Mesenchymal stem cell (in vitro differentiated cells and primary cell): ENCODE data around the gene ADAMTS7.
A peak's percentile ranks its signal among the peaks of the same experiment; 100 is the strongest.

Source experiments
- DNase-seq: peaks from one replicate; pipeline ENCODE4 v3.0.0-alpha.2; 2013
- H2AFZ ChIP-seq: one replicate; pipeline ENCODE4 v1.6.1; 2013; ENCODE audit warnings: low read depth, mild to moderate bottlenecking, control low read depth, inconsistent platforms, low read length, moderate library complexity
- H2AK5ac ChIP-seq: 2 replicates; pipeline ENCODE4 v1.6.1; 2013; ENCODE audit warnings: low read length, moderate library complexity, mild to moderate bottlenecking, inconsistent platforms; ENCODE audit not compliant: severe bottlenecking
- H2BK120ac ChIP-seq: one replicate; pipeline ENCODE4 v1.6.1; 2013; ENCODE audit warnings: low read depth, mild to moderate bottlenecking, inconsistent platforms, low read length, moderate library complexity
- H2BK12ac ChIP-seq, 2 experiments: one replicate each; pipeline ENCODE4 v1.6.1; 2013; ENCODE audit warnings: inconsistent platforms in 2 of 2, low read length in 2 of 2, mild to moderate bottlenecking in 2 of 2, moderate library complexity in 2 of 2, control low read depth in 1 of 2
- H2BK15ac ChIP-seq: one replicate; pipeline ENCODE4 v1.6.1; 2013; ENCODE audit warnings: mild to moderate bottlenecking, low read depth, inconsistent platforms; ENCODE audit not compliant: poor library complexity, severe bottlenecking
- H2BK5ac ChIP-seq: 2 replicates; pipeline ENCODE4 v1.6.1; 2013; ENCODE audit warnings: low read depth, mild to moderate bottlenecking, low read length, control low read depth, inconsistent platforms; ENCODE audit not compliant: poor library complexity, severe bottlenecking
- H3K14ac ChIP-seq, 2 experiments: one replicate each; pipeline ENCODE4 v1.6.1; 2013; ENCODE audit warnings: inconsistent platforms in 2 of 2, low read length in 2 of 2, control low read depth in 1 of 2, mild to moderate bottlenecking in 1 of 2, moderate library complexity in 1 of 2
- H3K18ac ChIP-seq, 2 experiments: one replicate each; pipeline ENCODE4 v1.6.1; 2013; ENCODE audit warnings: inconsistent platforms in 2 of 2, low read length in 2 of 2, control low read depth in 1 of 2, low read depth in 1 of 2, mild to moderate bottlenecking in 1 of 2
- H3K23ac ChIP-seq, 2 experiments: one replicate each; pipeline ENCODE4 v1.6.1; 2013; ENCODE audit warnings: inconsistent platforms in 2 of 2, low read length in 2 of 2, mild to moderate bottlenecking in 2 of 2, moderate library complexity in 2 of 2, control low read depth in 1 of 2
- H3K27ac ChIP-seq: 2 replicates; pipeline ENCODE4 v1.5.1; 2013; ENCODE audit warnings: mild to moderate bottlenecking, moderate library complexity, low read length, control low read depth, inconsistent platforms; ENCODE audit not compliant: poor library complexity, severe bottlenecking
- H3K27me3 ChIP-seq, 2 experiments: 2 replicates each; pipeline versions ENCODE4 v1.6.1 to v1.7.0; 2013; ENCODE audit warnings: low read length in 2 of 2, mild to moderate bottlenecking in 2 of 2, moderate library complexity in 2 of 2, control low read depth in 1 of 2, inconsistent platforms in 1 of 2; ENCODE audit not compliant: control insufficient read depth in 1 of 2, insufficient read depth in 1 of 2
- H3K36me3 ChIP-seq, 2 experiments: 2 replicates each; pipeline versions ENCODE4 v1.6.1 to v1.7.0; 2013; ENCODE audit warnings: low read length in 2 of 2, control low read depth in 1 of 2, inconsistent platforms in 1 of 2, low read depth in 1 of 2, mild to moderate bottlenecking in 1 of 2; ENCODE audit not compliant: insufficient read depth in 2 of 2, control insufficient read depth in 1 of 2
- H3K4ac ChIP-seq, 2 experiments: one replicate each; pipeline ENCODE4 v1.6.1; 2013; ENCODE audit warnings: inconsistent platforms in 2 of 2, low read length in 2 of 2, mild to moderate bottlenecking in 2 of 2, moderate library complexity in 2 of 2, control low read depth in 1 of 2, low read depth in 1 of 2
- H3K4me1 ChIP-seq: 2 replicates; pipeline ENCODE4 v1.6.1; 2013; ENCODE audit warnings: low read depth, low read length, control low read depth; ENCODE audit not compliant: control insufficient read depth, insufficient read depth
- H3K4me2 ChIP-seq: 2 replicates; pipeline ENCODE4 v1.6.1; 2013; ENCODE audit warnings: low read length, mild to moderate bottlenecking, inconsistent platforms; ENCODE audit not compliant: poor library complexity, severe bottlenecking
- H3K4me3 ChIP-seq, 2 experiments: 2 replicates each; pipeline versions ENCODE4 v1.5.1 to v1.7.0; 2013; ENCODE audit warnings: low read length in 2 of 2, mild to moderate bottlenecking in 2 of 2, control low read depth in 1 of 2, low read depth in 1 of 2; ENCODE audit not compliant: insufficient read depth in 1 of 2
- H3K79me1 ChIP-seq: replicated peaks from 2 replicates; pipeline ENCODE4 v1.6.1; 2013; ENCODE audit warnings: mild to moderate bottlenecking, control low read depth, low read length, inconsistent platforms; ENCODE audit not compliant: poor library complexity, severe bottlenecking
- H3K9ac ChIP-seq: 2 replicates; pipeline ENCODE4 v1.7.0; 2013; ENCODE audit warnings: mild to moderate bottlenecking, low read length, moderate library complexity
- H3K9me3 ChIP-seq: 2 replicates; pipeline ENCODE4 v1.7.0; 2013; ENCODE audit warnings: mild to moderate bottlenecking, low read length; ENCODE audit not compliant: control insufficient read depth
- H4K8ac ChIP-seq: one replicate; pipeline ENCODE4 v1.6.1; 2013; ENCODE audit warnings: inconsistent platforms, mild to moderate bottlenecking, low read length, moderate library complexity
- H4K91ac ChIP-seq: one replicate; pipeline ENCODE4 v1.6.1; 2013; ENCODE audit warnings: mild to moderate bottlenecking, low read length, inconsistent platforms
- WGBS: methylation state at CpG from one replicate; pipeline ENCODE4 v1.1.7; 2013; ENCODE audit warnings: mixed read lengths; 5-methylcytosine and 5-hydroxymethylcytosine counted together

Gene ADAMTS7

GRCh38 chr15:78837543-78837942 is 26.3 kb upstream of the ADAMTS7 start:
- Histone ChIP-seq H2BK120ac (no peak overlapping the region), H3K14ac (no peak overlapping the region), H3K4me3 (no peak overlapping the region), H3K27me3 (peaks cover 0 to 11% of the 10 kb centered on the region in 2 experiments), H3K23ac (no peak overlapping the region), H3K9me3 (no peaks in the 10 kb centered on the region), H3K18ac (no peak overlapping the region), H2AK5ac (no peak overlapping the region), H4K91ac (no peak overlapping the region), H3K4me2 (no peak overlapping the region), H3K36me3 (no peaks in the 10 kb centered on the region), H3K4me1 (peaks cover under 1% of the 10 kb centered on the region), H3K27ac (no peak overlapping the region), H2BK5ac (no peak overlapping the region), H3K9ac (no peak overlapping the region), H2AFZ (no peak overlapping the region), H2BK12ac (no peak overlapping the region), H4K8ac (no peak overlapping the region), H3K4ac (no peak overlapping the region), H2BK15ac (no peak overlapping the region), H3K79me1 (no peaks in the 10 kb centered on the region)
- no peak for DNase-seq
- 83% methylated on average over 8 of the region's 8 CpGs for WGBS

- Histone ChIP-seq H3K4ac (no peak overlapping the region), H4K8ac (no peak overlapping the region), H2AFZ (no peak overlapping the region), H3K18ac (no peak overlapping the region), H4K91ac (no peak overlapping the region), H3K23ac (no peak overlapping the region), H3K9ac (no peak overlapping the region), H2BK5ac (no peak overlapping the region), H3K27me3 (peaks cover 0 to 15% of the 10 kb centered on the region in 2 experiments), H2BK120ac (no peak overlapping the region), H3K9me3 (no peaks in the 10 kb centered on the region), H3K14ac (no peak overlapping the region), H3K27ac (no peak overlapping the region), H3K79me1 (no peaks in the 10 kb centered on the region), H3K4me2 (no peak overlapping the region), H3K4me3 (no peak overlapping the region), H2BK12ac (no peak overlapping the region), H3K36me3 (no peaks in the 10 kb centered on the region), H3K4me1 (peaks cover 2% of the 10 kb centered on the region), H2BK15ac (no peak overlapping the region), H2AK5ac (no peak overlapping the region)
- 74% methylated on average over 2 of the region's 2 CpGs for WGBS
- no peak for DNase-seq
Measured at GRCh38 chr15:78837131-78837530, 25.9 kb upstream of the ADAMTS7 start.

GRCh38 chr15:78836333-78836732 is 25.1 kb upstream of the ADAMTS7 start:
- no peak overlapping the region for H3K18ac ChIP-seq
- H3K4me2 ChIP-seq, result no peak overlapping the region
- no peaks in the 10 kb centered on the region for H3K36me3 ChIP-seq
- no peak for DNase-seq
- WGBS, result 96% methylated on average over 1 of the region's 1 CpG
- no peak overlapping the region for H3K14ac ChIP-seq
- H2BK5ac ChIP-seq, result no peak overlapping the region
- no peak overlapping the region for H3K9ac ChIP-seq
- no peaks in the 10 kb centered on the region for H3K9me3 ChIP-seq
- no peak overlapping the region for H2BK15ac ChIP-seq
- no peak overlapping the region for H4K8ac ChIP-seq
- no peak overlapping the region for H2AFZ ChIP-seq
- H3K79me1 ChIP-seq, result no peaks in the 10 kb centered on the region
- H2BK120ac ChIP-seq, result no peak overlapping the region
- no peak overlapping the region for H2AK5ac ChIP-seq
- no peak overlapping the region for H3K27ac ChIP-seq
- H3K23ac ChIP-seq, result no peak overlapping the region
- no peak overlapping the region for H4K91ac ChIP-seq
- H3K27me3 ChIP-seq, result peaks cover 0 to 19% of the 10 kb centered on the region in 2 experiments
- peaks cover 2% of the 10 kb centered on the region for H3K4me1 ChIP-seq
- H3K4ac ChIP-seq, result no peak overlapping the region
- H3K4me3 ChIP-seq, result no peak overlapping the region
- H2BK12ac ChIP-seq, result no peak overlapping the region

GRCh38 chr15:78831229-78832207 is 20.3 kb upstream of the ADAMTS7 start:
- no peak overlapping the region for H2BK12ac ChIP-seq
- H2BK120ac ChIP-seq, result no peak overlapping the region
- no peak overlapping the region for H3K14ac ChIP-seq
- H2AK5ac ChIP-seq, result no peak overlapping the region
- H3K18ac ChIP-seq, result no peak overlapping the region
- H3K4me3 ChIP-seq, result peak overlapping the region in 1 of 2 experiments; percentile 9
- H3K4me1 ChIP-seq, result peaks cover 2% of the 10 kb centered on the region
- peak overlapping the region; percentile 41 for H4K91ac ChIP-seq
- no peak for DNase-seq
- H3K4ac ChIP-seq, result no peak overlapping the region
- 91% methylated on average over 73 of the region's 73 CpGs for WGBS
- no peaks in the 10 kb centered on the region for H3K9me3 ChIP-seq
- H3K9ac ChIP-seq, result no peak overlapping the region
- no peaks in the 10 kb centered on the region for H3K36me3 ChIP-seq
- no peak overlapping the region for H2BK5ac ChIP-seq
- no peak overlapping the region for H3K4me2 ChIP-seq
- H3K79me1 ChIP-seq, result no peaks in the 10 kb centered on the region
- H3K27ac ChIP-seq, result no peak overlapping the region
- H3K23ac ChIP-seq, result no peak overlapping the region
- H4K8ac ChIP-seq, result no peak overlapping the region
- H3K27me3 ChIP-seq, result peaks cover 0 to 16% of the 10 kb centered on the region in 2 experiments
- H2BK15ac ChIP-seq, result no peak overlapping the region
- H2AFZ ChIP-seq, result peak overlapping the region; percentile 11
